GM12891 (cell line): Measurements from ENCODE around the gene NDUFA13.

Source experiments
- PAX5 ChIP-seq: IDR thresholded peaks from 2 replicates; pipeline ENCODE4 v1.6.1; 2011; ENCODE audit warnings: low read length, moderate library complexity, mild to moderate bottlenecking; ENCODE audit not compliant: insufficient read depth, severe bottlenecking
- POLR2A ChIP-seq: IDR thresholded peaks from 2 replicates; pipeline ENCODE4 v1.6.1; 2011; ENCODE audit warnings: low read depth, low read length, control low read depth
- POLR2AphosphoS5 ChIP-seq: IDR thresholded peaks from 2 replicates; pipeline ENCODE4 v1.6.1; 2011; ENCODE audit warnings: low read depth, low read length, control low read depth
- POU2F2 ChIP-seq: IDR thresholded peaks from 2 replicates; pipeline ENCODE4 v1.6.1; 2011; ENCODE audit warnings: low read depth, mild to moderate bottlenecking, control low read depth, low read length, moderate library complexity
- SPI1 ChIP-seq: IDR thresholded peaks from 2 replicates; pipeline ENCODE4 v1.6.1; 2011; ENCODE audit warnings: low read depth, low read length, control low read depth
- TAF1 ChIP-seq: IDR thresholded peaks from 2 replicates; pipeline ENCODE4 v1.6.1; 2011; ENCODE audit warnings: low read depth, low read length, control low read depth

DNA sequence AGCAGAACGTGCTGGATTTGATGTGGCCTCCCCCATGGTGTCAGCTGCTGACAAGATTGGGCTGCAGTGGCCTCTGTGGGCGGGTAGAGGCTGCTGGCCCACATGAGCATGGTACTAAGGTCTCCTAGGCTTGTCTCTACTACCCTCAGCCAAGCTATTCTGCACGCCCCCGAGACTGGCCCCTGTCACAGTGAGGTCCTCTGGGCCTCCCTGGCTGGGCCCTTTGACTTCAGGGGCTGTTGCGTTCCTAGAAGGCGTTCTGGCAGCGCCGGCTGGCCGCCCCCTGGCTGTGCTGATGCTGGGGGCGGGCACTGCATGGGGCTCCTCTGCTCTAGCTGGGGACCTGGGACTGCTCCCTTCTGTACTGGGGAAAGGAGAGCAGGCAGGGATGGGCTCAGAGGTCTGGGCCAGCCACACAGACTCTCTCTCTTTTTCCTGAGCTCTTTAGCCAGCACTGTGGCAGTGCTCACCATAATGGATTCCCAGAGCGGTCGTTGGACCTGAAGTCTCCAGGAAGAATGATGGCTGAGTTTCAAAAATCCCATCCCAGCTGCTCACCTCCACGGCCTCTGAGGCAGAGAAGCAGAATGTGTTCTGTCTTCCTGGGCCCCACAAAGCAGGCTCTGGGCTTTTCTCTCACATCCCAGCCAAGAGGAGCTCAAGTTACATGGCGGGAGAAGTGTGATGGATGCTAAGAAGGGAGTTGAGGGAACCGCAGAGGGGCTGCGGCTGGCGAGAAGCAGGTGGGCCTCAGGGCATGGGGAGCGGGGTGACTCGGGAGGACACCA lies 33.0 kb upstream of the NDUFA13 start:
- no peak for TF ChIP-seq POLR2A
- TF ChIP-seq POU2F2: no peak
- no peak for TF ChIP-seq POLR2AphosphoS5
- TF ChIP-seq TAF1: no peak
- no peak for TF ChIP-seq SPI1
- no peak for TF ChIP-seq PAX5
